ENCODE results near the gene RNF175. TPM values are rescaled to one million over a fixed set of nuclear protein-coding genes. Genes with fewer than 3 reads are reported as not detected.

RNF175 gene
- total RNA-seq, 1 donor from 2014 or later, result 4.3 TPM

GRCh38 chr4:153799694-153800074 lies 39.9 kb upstream of the RNF175 start:
- peaks cover 82% of the 10 kb centered on the region for H3K27me3 Mint-ChIP-seq (ENCODE audit: low read depth)
- TF ChIP-seq CTCF (IDR thresholded peaks at IDR 0.05; ENCODE audit: unreplicated experiment), result no peak
- no peak overlapping the region for H3K27ac Mint-ChIP-seq
- H3K4me1 Mint-ChIP-seq, result peaks cover 19% of the 10 kb centered on the region
- H3K36me3 Mint-ChIP-seq, result no peaks in the 10 kb centered on the region
- no peak for DNase-seq (ENCODE audit: low spot score in 2 of 2, unreplicated experiment in 2 of 2)
- no peaks in the 10 kb centered on the region for H3K9me3 Mint-ChIP-seq
- no peak overlapping the region for H3K4me3 Mint-ChIP-seq

DNA sequence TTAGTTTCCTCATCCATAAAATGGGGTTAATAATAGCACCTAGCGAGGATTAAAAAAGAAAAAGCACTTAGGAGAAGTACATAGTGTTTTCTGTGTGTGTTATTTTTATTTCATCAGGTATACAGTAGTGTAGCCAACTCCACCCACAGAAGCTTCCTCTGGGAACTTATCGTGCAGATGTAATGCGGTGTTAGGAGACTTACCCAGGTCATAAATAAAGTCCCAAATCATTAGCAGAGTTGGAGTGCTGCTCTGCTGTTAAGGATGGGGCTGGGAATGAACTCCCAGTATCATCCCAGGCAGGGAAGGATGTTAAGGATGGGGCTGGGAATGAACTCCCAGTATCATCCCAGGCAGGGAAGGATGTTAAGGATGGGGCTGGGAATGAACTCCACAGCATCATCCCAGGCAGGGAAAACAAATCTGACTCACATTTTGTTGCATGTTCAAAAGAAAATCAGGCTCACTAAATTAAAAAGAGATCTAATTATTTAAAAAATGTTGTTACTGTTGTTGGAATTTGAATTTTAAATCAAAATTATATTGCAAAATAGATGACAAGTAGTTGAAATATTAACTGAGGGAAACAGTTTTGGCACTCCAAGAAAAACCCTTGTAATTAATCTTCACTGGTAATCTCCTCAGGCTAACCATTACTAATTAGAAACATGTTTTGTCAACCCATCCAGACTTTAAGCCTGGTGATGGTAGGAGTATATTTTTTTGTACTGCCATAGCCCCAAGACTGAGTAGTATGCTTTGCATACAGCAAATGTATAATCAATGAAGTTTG lies 39.3 kb upstream of the RNF175 start:
- Mint-ChIP-seq H3K4me1 (peaks cover 14% of the 10 kb centered on the region), H3K9me3 (no peaks in the 10 kb centered on the region), H3K27me3 (ENCODE audit: low read depth) (peaks cover 88% of the 10 kb centered on the region), H3K27ac (no peak overlapping the region), H3K36me3 (no peaks in the 10 kb centered on the region), H3K4me3 (no peak overlapping the region)
- TF ChIP-seq CTCF (IDR thresholded peaks at IDR 0.05; ENCODE audit: unreplicated experiment), result no peak
- no peak for DNase-seq (ENCODE audit: low spot score in 2 of 2, unreplicated experiment in 2 of 2)

DNA sequence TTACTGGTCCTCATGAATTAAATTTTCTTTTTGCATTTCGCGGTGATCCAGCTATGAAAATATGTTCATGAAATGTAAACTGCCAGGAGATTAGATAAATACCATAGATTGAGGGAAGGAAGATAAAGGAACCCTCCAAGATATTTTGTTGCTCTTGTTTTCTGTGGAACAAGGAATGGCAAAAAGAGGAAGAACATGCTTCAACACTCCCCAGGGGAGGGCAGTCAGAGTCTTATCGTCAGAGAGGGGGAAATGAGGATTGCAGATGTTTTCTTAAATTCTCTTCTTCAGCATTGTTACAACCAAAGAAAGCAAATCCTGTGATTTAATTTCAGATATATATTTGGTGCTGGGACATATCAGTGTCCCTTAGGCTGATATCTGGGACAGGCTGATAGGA lies 38.6 kb upstream of the RNF175 start:
- no peaks in the 10 kb centered on the region for H3K9me3 Mint-ChIP-seq
- no peak overlapping the region for H3K27ac Mint-ChIP-seq
- no peak overlapping the region for H3K4me3 Mint-ChIP-seq
- DNase-seq (ENCODE audit: low spot score in 2 of 2, unreplicated experiment in 2 of 2), result no peak
- H3K36me3 Mint-ChIP-seq, result no peaks in the 10 kb centered on the region
- H3K27me3 Mint-ChIP-seq (ENCODE audit: low read depth), result peaks cover 92% of the 10 kb centered on the region
- H3K4me1 Mint-ChIP-seq, result peaks cover 20% of the 10 kb centered on the region
- no peak for TF ChIP-seq CTCF (IDR thresholded peaks at IDR 0.05; ENCODE audit: unreplicated experiment)

GRCh38 chr4:153794006-153794405 lies 34.2 kb upstream of the RNF175 start:
- H3K27me3 Mint-ChIP-seq (ENCODE audit: low read depth), result peaks cover 98% of the 10 kb centered on the region
- H3K27ac Mint-ChIP-seq, result no peak overlapping the region
- DNase-seq (ENCODE audit: low spot score in 2 of 2, unreplicated experiment in 2 of 2), result no peak
- no peak overlapping the region for H3K4me3 Mint-ChIP-seq
- peaks cover 38% of the 10 kb centered on the region for H3K4me1 Mint-ChIP-seq
- TF ChIP-seq CTCF (IDR thresholded peaks at IDR 0.05; ENCODE audit: unreplicated experiment), result no peak
- H3K36me3 Mint-ChIP-seq, result no peaks in the 10 kb centered on the region
- no peaks in the 10 kb centered on the region for H3K9me3 Mint-ChIP-seq

DNA sequence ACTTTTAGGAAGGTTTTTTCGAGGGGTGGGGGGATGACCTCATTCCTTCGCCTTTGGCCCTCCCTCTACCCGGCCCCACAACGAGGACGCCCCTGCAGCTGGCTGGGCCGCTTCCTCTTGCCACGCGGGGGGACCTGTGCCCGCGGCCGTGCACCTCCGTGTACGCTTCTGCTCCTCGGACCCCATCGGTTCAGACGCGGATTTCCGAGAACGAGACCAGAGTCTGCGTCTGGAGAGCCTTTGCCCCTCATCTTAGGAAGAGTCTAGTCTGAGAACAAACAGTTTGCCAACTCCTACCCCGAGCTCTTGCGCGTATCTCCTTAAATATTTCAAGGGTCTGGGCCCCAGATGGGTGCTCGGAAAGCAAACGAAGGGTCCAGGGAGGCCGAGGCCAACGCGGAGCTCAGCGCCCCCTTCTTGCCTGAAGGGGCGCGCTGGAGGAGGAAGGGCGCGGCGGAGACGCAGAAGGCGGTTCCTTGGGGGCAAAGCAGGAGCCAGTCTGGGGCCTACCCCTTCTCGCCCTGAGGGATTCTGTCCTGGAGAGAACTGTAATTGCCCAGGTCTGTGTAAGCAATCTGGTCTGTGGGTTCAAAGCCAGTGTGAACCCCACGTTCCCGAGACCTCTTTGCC lies 32.9 kb upstream of the RNF175 start:
- H3K9me3 Mint-ChIP-seq, result no peaks in the 10 kb centered on the region
- DNase-seq (ENCODE audit: low spot score in 2 of 2, unreplicated experiment in 2 of 2), result no peak
- H3K27me3 Mint-ChIP-seq (ENCODE audit: low read depth), result peaks cover 98% of the 10 kb centered on the region
- H3K4me3 Mint-ChIP-seq, result peak overlapping the region; percentile 64
- no peak overlapping the region for H3K27ac Mint-ChIP-seq
- peaks cover 42% of the 10 kb centered on the region for H3K4me1 Mint-ChIP-seq
- no peak for TF ChIP-seq CTCF (IDR thresholded peaks at IDR 0.05; ENCODE audit: unreplicated experiment)
- H3K36me3 Mint-ChIP-seq, result no peaks in the 10 kb centered on the region

Data from mesothelial cell of epicardium (in vitro differentiated cells).